ENCODE data around the gene HTT-AS.

DNA sequence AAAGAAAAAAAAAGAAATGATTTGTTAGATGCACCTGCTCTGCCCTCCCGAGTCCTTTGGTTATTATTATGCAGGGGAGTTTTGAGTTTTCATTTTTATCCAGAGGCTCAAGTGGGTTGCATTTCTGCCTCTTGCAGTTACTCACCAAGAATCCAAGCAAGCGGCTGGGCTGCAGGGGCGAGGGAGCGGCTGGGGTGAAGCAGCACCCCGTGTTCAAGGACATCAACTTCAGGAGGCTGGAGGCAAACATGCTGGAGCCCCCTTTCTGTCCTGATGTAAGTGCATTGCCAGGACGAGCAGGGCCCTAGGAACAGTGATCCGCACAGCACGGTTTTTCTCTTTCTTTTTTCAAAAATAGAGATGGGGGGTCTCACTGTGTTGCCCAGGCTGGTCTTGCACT is 39.1 kb downstream of the HTT-AS start:
- TF ChIP-seq, protein P1, sequence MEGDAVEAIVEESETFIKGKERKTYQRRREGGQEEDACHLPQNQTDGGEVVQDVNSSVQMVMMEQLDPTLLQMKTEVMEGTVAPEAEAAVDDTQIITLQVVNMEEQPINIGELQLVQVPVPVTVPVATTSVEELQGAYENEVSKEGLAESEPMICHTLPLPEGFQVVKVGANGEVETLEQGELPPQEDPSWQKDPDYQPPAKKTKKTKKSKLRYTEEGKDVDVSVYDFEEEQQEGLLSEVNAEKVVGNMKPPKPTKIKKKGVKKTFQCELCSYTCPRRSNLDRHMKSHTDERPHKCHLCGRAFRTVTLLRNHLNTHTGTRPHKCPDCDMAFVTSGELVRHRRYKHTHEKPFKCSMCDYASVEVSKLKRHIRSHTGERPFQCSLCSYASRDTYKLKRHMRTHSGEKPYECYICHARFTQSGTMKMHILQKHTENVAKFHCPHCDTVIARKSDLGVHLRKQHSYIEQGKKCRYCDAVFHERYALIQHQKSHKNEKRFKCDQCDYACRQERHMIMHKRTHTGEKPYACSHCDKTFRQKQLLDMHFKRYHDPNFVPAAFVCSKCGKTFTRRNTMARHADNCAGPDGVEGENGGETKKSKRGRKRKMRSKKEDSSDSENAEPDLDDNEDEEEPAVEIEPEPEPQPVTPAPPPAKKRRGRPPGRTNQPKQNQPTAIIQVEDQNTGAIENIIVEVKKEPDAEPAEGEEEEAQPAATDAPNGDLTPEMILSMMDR (IDR thresholded peaks at IDR 0.05): no peak
- TF ChIP-seq POLR2A (IDR thresholded peaks at IDR 0.05): no peak
